NCI-H128 (cell line): ENCODE measurements around the gene PLD1.
"Not testable (repeated sequence)": the region's sequence is repeated elsewhere in the genome, so short reads cannot be mapped to it uniquely, and the experiment has no call there.

Experiments
- DNase-seq: peaks from one replicate; lab custom pipeline; 2025; ENCODE audit not compliant: unreplicated experiment; lab: John Stamatoyannopoulos, UW

The PLD1 gene

DNA sequence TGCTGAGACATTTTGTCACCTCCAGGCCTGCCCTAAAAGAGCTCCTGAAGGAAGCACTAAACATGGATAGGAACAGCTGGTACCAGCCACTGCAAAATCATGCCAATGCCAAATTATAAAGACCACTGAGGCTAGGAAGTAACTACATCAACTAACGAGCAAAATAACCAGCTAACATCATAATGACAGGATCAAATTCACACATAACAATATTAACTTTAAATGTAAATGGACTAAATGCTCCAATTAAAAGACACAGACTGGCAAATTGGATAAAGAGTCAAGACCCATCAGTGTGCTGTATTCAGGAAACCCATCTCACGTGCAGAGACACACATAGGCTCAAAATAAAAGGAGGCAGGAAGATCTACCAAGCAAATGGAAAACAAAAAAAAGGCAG, 183.5 kb downstream of the PLD1 start:
- DNase-seq, result not testable (repeated sequence)

GRCh38 chr3:171622126-171622525, 188.2 kb downstream of the PLD1 start:
- DNase-seq, result no peak

DNA sequence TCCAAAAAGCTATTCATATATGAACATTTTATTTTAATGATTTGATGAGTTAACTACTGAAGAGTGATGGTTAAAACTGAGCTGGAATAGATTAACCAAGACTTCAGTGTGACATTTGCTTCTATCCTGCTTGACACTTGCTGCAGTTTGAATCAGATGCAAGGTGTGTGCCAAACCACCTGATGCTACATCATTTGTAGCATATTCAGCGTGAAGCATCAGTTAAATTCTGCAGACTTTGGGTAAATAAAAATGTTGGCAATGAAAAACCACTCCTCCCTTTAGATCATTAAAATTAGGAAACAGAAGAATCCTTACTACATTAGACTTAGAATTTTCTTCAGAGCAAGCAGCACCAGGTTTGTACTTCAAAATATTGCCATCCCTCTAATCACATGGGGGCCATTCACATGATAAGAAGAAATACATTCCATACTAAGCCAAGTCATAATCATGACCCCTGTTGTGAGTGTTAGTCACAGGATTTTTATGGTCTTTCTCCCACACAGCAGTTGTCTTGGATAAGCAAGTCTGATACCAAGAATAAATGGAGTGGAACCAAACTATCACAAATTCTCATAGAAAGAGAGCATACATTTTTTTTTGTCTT, 189.4 kb downstream of the PLD1 start:
- DNase-seq, result no peak

- no peak for DNase-seq
Measured at GRCh38 chr3:171616798-171617197, 193.5 kb downstream of the PLD1 start.

DNA sequence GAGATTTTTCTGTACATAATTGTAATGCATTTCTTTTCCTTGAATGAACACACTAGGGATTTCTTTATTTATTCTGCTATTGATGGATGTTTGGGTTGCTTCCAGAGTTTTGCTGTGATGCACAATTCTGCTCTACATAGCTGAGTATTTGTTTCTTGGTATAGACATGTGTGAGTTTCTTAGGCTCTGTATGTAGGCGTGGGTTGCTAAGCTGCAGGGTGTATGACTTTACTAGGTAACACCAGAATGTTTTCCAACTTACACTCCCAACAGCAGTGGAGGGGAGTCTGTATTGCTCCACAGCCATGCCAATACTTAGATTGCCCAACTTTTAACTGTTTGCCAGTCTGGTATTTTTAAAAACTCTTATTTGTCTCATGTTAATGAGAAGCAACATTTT, 194.6 kb downstream of the PLD1 start:
- DNase-seq, result no peak

GRCh38 chr3:171615281-171615680, 195.0 kb downstream of the PLD1 start:
- DNase-seq, result no peak

DNA sequence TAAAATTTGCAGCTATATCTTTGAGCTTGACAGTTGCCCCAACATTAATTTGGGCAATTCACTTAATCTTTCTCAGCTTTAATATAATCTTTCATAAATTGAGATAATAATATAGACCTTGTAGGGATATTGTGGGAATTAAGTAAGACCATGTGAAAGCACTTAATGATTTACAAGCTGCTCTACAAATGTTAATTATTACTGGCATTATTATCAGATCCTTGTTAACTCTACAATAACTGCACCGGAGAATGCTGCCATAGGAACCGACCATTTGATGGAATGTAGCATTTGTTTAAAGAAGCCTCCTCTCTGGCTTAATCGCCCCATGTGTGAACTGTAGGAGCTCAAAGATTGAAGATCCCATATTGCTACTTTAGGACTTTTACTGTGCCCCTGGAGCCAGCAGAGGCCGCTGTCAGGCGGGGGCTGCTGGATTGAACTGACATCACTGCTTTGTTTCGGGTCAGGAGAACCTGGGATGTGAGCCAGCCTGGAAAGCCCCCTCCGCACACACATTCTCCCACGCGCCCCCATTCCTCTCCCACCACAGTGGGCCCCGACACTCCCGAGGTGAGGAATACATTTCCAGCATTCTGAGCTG, 195.9 kb downstream of the PLD1 start:
- no peak for DNase-seq

- DNase-seq, result no peak
Measured at GRCh38 chr3:171607452-171607851, 202.8 kb downstream of the PLD1 start.

GRCh38 chr3:171606151-171606751, 204.0 kb downstream of the PLD1 start:
- DNase-seq, result no peak

DNA sequence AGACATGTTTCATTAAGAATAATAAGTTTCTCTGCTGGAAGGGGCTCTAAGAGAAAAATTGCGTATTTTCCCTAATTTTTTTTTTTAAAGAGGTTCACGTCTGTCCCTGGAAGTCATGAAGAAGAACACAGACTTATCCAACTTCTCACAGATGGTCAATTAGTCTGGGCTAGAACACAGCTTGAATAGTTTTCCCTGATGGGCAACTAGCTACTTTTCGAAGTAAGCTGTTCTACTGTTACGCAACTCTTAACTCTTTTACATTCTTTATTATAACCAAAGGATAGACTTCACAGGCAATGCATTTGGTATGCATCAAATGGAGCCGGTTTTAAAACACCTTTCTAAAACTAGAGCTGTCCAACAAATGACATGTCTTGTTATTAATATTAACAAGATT, 205.9 kb downstream of the PLD1 start:
- no peak for DNase-seq

DNA sequence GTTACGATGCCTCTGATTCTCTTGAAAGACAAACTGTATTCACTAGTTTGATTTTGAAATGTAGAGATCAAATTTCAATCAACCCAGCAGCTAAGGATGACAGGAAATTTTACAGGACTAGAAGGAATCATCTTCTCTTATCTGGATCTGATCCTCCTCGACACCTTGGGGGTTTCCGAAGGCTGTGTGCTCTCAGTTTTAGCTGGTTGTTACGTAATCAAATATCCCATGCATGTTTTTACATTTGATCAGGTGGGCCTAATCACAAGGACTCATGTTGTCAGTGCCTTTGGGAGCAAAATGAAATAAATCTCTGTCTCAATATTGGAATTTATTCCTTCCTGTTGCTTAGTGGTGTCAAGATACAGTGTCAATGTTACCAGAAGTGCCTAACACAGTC, 208.2 kb downstream of the PLD1 start:
- DNase-seq, result no peak

GRCh38 chr3:171600030-171600429, 210.3 kb downstream of the PLD1 start:
- no peak for DNase-seq

DNA sequence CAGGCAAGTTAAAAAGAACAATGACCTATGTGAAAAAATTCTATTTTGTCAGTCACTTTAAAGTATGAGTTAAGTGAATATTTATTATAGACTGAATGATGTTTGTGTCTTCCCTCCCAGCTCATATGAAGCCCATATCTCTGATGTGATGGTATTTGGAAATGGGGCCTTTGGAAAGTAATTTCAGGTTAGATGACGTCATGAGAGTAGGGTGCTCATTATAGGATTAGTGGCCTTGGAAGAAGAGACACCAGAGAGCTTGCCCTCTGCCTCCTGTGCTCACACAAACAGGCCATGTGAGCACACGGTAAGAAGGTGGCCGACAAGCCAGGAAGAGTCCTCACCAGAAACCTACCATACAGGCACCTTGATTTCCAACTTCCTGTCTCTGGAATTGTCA, 211.3 kb downstream of the PLD1 start:
- DNase-seq, result no peak

GRCh38 chr3:171592786-171593185, 217.5 kb downstream of the PLD1 start:
- DNase-seq, result no peak

DNA sequence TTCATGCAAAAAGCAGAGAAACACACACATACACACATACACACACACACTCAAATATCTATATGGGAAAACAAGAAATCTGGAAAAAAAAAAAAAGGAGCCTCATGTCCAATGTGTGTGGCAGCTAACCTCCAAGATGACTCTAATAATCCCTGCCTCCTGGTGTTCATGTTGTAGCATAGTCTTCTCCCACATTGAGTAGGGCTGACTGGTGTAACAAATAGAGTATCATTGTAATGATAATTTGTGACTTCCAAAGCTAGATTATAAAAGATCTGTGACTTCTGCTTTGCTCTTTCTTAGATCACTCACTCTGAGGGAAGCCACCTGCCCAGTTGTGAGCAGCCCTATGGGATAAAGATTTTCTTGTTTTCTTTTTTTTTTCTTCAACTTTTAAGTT, 219.2 kb downstream of the PLD1 start:
- DNase-seq, result no peak

DNA sequence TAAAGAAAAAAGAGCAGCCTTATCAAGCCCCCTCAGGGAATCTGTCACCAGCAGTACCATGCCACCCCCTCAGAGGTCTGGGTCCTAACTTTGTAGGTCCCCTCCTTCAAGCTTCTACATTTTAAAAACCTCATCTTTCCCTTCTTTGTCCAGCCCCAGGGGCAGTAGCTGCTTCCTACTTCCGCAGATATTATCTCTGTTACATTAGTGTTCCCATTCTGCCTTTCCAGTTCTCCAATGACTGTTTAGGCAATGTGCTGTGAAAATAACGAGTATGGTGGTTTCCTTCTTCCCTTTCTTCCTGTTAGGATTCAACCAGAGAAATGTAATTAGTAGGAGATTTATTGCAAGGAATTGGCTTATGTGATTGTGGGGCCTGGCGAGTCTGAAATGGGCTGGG, 224.0 kb downstream of the PLD1 start:
- no peak for DNase-seq

- no peak for DNase-seq
Measured at GRCh38 chr3:171585039-171585438, 225.2 kb downstream of the PLD1 start.

GRCh38 chr3:171584100-171584499, 226.2 kb downstream of the PLD1 start:
- DNase-seq, result no peak

DNA sequence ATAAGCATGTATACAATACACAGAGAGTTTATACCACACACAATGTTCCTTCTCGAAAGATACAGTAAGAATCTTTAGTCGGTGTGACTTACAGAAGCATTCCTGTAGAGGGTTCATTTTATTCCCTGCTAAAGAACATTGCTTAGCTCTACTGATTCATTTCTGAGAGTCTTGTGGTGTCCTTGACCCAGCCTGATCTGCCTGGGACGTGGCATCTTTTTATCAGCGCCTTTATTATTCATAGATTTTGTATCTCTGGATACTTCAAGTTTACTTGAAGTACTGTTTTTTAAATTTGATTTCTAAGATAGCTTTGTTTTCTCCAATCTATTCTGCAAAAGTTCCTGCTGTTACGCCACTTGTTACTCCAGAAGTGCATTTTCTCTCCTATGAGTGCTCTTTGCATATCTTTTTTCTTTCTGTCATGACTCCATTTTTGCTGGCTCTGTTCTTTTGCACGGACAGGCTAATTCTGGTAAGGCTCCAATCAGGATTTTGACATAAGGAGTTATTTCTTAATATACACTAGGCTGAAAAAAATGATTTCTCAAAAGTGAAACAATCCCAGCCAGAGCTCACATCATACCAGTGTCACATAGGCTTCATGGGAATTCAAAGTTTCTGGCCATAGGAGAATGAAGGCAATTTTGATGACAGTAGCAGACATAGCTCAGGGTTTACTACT, 235.6 kb downstream of the PLD1 start:
- DNase-seq, result no peak

- DNase-seq, result no peak
Measured at GRCh38 chr3:171569571-171570132, 240.6 kb downstream of the PLD1 start.

DNA sequence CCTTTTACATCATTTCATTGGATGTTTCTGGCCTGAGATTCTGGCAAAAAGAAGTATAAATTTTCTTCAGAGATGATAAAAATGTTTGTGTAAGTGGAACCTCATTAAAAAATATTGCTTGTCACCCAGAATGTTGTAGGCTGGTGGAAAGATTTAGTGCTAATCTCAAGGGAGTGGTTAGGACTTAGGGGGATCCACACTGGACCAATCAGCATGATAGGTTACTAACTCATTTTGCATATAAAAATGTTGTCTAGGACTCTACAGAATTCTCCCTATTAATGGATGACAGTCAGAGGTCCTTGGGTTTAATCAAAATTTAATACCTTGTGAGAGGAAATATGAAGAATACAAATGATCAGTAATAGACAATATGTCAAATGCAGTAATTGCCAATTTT, 241.5 kb downstream of the PLD1 start:
- no peak for DNase-seq
